Activated CD8-positive, alpha-beta T cell treated with anti-CD3 and anti-CD28 coated beads, Interleukin-2, amount 10 ng/mL, durations not matched to agents 7 days and 5 days (primary cell): Measurements from ENCODE around the gene HACD2. TPM values are rescaled to one million over a fixed set of nuclear protein-coding genes. Genes with fewer than 3 reads are reported as not detected.

Source experiments
- ATAC-seq: fragments of 150-1000 bp; cut with Tn5 transposase; one replicate; pipeline ENCODE4 v1.10.0; 2021; ENCODE audit warnings: moderate library complexity
- CTCF ChIA-PET: fragments of 350-600 bp; sonication (Branson Sonifier 250); formaldehyde crosslinking; loops from one replicate; lab custom pipeline; 2021; ENCODE audit warnings: antibody characterized with exemption; lab: Charles Lee
- POLR2A ChIA-PET: fragments of 350-600 bp; sonication (Branson Sonifier 250); formaldehyde crosslinking; loops from one replicate; lab custom pipeline; 2021; ENCODE audit warnings: antibody characterized with exemption; lab: Charles Lee
- DNase-seq: peaks from one replicate; pipeline ENCODE4 v3.0.0-alpha.2; 2020
- H3K27ac Mint-ChIP-seq: one replicate; pipeline ENCODE4 v1.8.0; 2021; ENCODE audit warnings: mild to moderate bottlenecking, mixed read lengths
- H3K27me3 Mint-ChIP-seq: one replicate; pipeline ENCODE4 v1.8.0; 2021; ENCODE audit warnings: low read depth, mixed read lengths
- H3K36me3 Mint-ChIP-seq: one replicate; pipeline ENCODE4 v1.8.0; 2021; ENCODE audit warnings: low read depth, mixed read lengths
- H3K4me1 Mint-ChIP-seq: one replicate; pipeline ENCODE4 v1.8.0; 2021; ENCODE audit warnings: low read depth, mixed read lengths
- H3K4me3 Mint-ChIP-seq: one replicate; pipeline ENCODE4 v1.8.0; 2021; ENCODE audit warnings: mild to moderate bottlenecking, mixed read lengths
- H3K9me3 Mint-ChIP-seq: one replicate; pipeline ENCODE4 v1.8.0; 2022; ENCODE audit warnings: mixed read lengths; ENCODE audit not compliant: insufficient read depth
- total RNA-seq, 2 experiments: library from RNA; stranded (reverse); gene quantifications; one replicate each; pipeline ENCODE4 v1.2.3, GENCODE V29; 2021

Gene HACD2, protein sequence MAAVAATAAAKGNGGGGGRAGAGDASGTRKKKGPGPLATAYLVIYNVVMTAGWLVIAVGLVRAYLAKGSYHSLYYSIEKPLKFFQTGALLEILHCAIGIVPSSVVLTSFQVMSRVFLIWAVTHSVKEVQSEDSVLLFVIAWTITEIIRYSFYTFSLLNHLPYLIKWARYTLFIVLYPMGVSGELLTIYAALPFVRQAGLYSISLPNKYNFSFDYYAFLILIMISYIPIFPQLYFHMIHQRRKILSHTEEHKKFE
- total RNA-seq = 10 to 100 TPM; 20.7 to 23.8 TPM

GRCh38 chr3:123584988-123585937 lies at the start of gene HACD2:
TSS of gene HACD2 (minus strand) at chr3:123585053. CDS start at chr3:123585027, 26 bp downstream.
- H3K27me3 Mint-ChIP-seq = no peaks in the 10 kb centered on the region
- H3K9me3 Mint-ChIP-seq = peaks cover 11% of the 10 kb centered on the region
- ChIA-PET CTCF (interaction anchor here (1.2 to 2.3 kb wide), 2 partner anchors 25 to 26 kb away, joined by 3 to 8 read pairs; no protein-coding TSS in a partner anchor), POLR2A (interaction anchor here (1.9 kb wide), 1 partner anchor 10 kb away, joined by 5 read pairs; no protein-coding TSS in a partner anchor)
- H3K27ac Mint-ChIP-seq = peak within 1 kb of the TSS; percentile 74
- no peak within 1 kb of the TSS for H3K4me3 Mint-ChIP-seq
- H3K4me1 Mint-ChIP-seq = peaks cover 25% of the 10 kb centered on the region
- DNase-seq = peak; percentile 96
- peaks cover 34% of the 10 kb centered on the region for H3K36me3 Mint-ChIP-seq
- ATAC-seq = peak; percentile 95

GRCh38 chr3:123634149-123635051 lies 49.5 kb upstream of the HACD2 start:
- no peak overlapping the region for H3K4me3 Mint-ChIP-seq
- DNase-seq = no peak
- H3K4me1 Mint-ChIP-seq = peaks cover 2% of the 10 kb centered on the region
- POLR2A ChIA-PET = no interaction called here
- H3K27me3 Mint-ChIP-seq = no peaks in the 10 kb centered on the region
- H3K36me3 Mint-ChIP-seq = no peaks in the 10 kb centered on the region
- no peak overlapping the region for H3K27ac Mint-ChIP-seq
- CTCF ChIA-PET = interaction anchor here (2.0 to 2.5 kb wide), 2 partner anchors 8 to 90 kb away, joined by 7 to 9 read pairs; no protein-coding TSS in a partner anchor
- no peak for ATAC-seq
- no peaks in the 10 kb centered on the region for H3K9me3 Mint-ChIP-seq

DNA sequence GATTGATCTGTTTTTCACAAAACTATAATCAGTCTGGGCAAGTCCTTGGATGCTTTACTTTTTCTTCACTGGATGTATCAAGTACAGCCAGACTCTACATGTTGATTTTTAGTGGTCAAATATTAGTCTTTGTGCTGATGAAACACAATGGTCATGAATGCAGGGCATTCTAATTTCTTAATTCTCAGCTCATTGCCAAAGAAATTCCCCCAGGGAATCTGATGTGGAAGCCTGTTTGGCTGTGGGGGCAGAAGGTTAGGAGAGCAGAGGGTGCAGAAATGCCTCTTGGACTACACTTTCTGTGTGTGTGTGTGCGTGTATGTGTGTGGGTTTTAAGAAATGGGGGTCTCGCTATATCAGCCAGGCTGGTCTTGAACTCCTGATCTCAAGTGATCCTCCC lies 48.7 kb upstream of the HACD2 start:
- ATAC-seq = no peak
- no peak overlapping the region for H3K4me3 Mint-ChIP-seq

DNA sequence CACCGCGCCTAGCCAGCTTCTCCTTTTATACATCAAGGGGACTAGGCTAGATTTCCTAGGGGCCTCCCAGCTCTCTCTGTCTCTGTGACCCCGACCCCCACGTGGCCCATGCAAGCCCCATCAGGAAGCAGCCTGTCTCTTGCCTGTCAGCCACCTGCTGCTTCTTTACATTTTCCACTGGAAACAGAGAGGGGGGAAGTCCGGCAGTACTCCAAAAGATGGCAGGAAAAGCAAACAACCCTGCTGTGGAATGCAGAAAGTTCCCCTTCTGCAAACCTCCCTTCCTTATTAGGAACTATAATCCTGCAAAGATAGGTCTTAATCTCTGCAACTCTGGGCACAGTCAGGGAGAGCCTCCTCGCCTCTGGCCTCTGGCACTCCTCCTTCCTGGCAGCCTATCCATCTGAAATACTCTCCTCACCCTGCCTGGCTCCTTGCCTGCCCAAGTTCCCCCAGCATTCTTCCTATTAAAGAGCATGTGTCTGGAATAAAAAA lies 47.4 kb upstream of the HACD2 start:
- CTCF ChIA-PET = interaction anchor here (2.0 to 2.5 kb wide), 2 partner anchors 10 to 11 kb away, joined by 7 to 9 read pairs; no protein-coding TSS in a partner anchor
- POLR2A ChIA-PET = no interaction called here
- no peak for DNase-seq
- H3K9me3 Mint-ChIP-seq = no peaks in the 10 kb centered on the region
- ATAC-seq = no peak
- H3K4me1 Mint-ChIP-seq = peaks cover 2% of the 10 kb centered on the region
- H3K27me3 Mint-ChIP-seq = no peaks in the 10 kb centered on the region
- H3K36me3 Mint-ChIP-seq = no peaks in the 10 kb centered on the region
- no peak overlapping the region for H3K27ac Mint-ChIP-seq
- H3K4me3 Mint-ChIP-seq = no peak overlapping the region

More for the DNA sequence above, 48.7 kb upstream of the HACD2 start:
- Mint-ChIP-seq H3K9me3 (no peaks in the 10 kb centered on the region), H3K36me3 (no peaks in the 10 kb centered on the region), H3K27ac (no peak overlapping the region), H3K4me1 (peaks cover 2% of the 10 kb centered on the region), H3K27me3 (no peaks in the 10 kb centered on the region)
- DNase-seq = no peak
- ChIA-PET POLR2A (no interaction called here), CTCF (interaction anchor here (2.0 to 2.5 kb wide), 2 partner anchors 8 to 91 kb away, joined by 7 to 9 read pairs; no protein-coding TSS in a partner anchor)

DNA sequence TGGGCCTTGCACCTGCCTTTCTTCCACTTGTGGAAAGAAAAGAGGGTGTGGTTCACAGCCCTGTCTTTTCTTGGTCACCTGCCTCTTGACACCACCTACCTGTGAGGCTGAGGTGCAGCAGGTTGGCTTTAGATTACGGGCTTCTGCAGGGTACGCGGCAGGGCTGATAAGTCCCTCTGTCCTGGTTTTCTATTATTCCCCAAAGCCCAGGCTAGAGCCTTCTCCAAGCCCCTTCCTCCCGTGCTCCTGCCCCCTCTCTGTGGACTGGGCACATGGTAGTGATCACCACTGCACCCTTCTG lies 44.8 kb upstream of the HACD2 start:
- H3K27me3 Mint-ChIP-seq = no peaks in the 10 kb centered on the region

DNA sequence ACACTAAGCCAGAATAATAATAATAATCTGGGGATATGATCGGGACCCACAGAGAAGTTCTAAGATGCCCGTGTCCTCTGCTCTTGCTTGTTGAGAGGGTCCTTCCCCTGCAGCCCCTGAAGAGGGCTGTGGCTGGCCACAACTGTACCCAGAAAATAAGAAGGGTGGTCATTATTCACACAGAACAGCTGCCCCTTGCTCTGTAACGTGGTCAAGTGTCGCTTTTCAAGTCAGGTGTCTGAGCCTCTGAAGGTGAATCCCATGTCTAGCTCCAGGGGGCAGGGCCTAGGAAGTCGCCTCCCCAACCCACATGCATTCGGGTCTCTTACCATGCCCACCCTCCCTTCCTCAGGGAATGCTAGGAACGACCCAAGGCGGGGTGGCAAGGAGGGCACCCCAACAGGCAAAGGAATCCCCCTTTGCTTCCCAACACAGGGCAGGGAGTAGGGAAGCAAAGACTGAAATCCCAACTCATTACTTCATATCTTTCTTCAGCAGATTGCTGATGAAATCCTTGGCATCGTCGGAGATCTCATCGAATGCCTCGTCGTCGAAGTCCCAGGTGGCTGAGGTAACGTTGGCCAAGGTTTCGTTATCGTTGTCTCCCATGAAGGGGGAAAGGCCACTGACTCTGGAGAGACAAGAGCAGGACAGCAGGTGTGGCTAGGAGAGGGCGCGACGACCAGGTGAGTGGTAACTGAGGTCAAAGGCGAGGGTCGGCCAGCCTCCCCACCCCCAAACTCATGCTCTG lies 44.3 kb upstream of the HACD2 start:
- DNase-seq = no peak
- H3K4me3 Mint-ChIP-seq = no peak overlapping the region
- H3K27me3 Mint-ChIP-seq = no peaks in the 10 kb centered on the region
- ChIA-PET CTCF (no interaction called here), POLR2A (no interaction called here)
- H3K36me3 Mint-ChIP-seq = no peaks in the 10 kb centered on the region
- no peak overlapping the region for H3K27ac Mint-ChIP-seq
- ATAC-seq = no peak
- H3K4me1 Mint-ChIP-seq = no peaks in the 10 kb centered on the region
- H3K9me3 Mint-ChIP-seq = no peaks in the 10 kb centered on the region

More for the DNA sequence above, 44.8 kb upstream of the HACD2 start:
- CTCF ChIA-PET = no interaction called here
- Mint-ChIP-seq H3K4me1 (peaks cover 2% of the 10 kb centered on the region), H3K36me3 (no peaks in the 10 kb centered on the region), H3K9me3 (no peaks in the 10 kb centered on the region), H3K4me3 (no peak overlapping the region), H3K27ac (no peak overlapping the region)
- DNase-seq = no peak
- POLR2A ChIA-PET = no interaction called here
- no peak for ATAC-seq

- ChIA-PET POLR2A (no interaction called here), CTCF (no interaction called here)
- Mint-ChIP-seq H3K4me3 (no peak overlapping the region), H3K4me1 (no peaks in the 10 kb centered on the region), H3K36me3 (no peaks in the 10 kb centered on the region), H3K9me3 (no peaks in the 10 kb centered on the region), H3K27me3 (no peaks in the 10 kb centered on the region), H3K27ac (no peak overlapping the region)
- no peak for ATAC-seq
- DNase-seq = no peak
These were observed 43.1 kb upstream of the HACD2 start for GRCh38 chr3:123627673-123628670.

DNA sequence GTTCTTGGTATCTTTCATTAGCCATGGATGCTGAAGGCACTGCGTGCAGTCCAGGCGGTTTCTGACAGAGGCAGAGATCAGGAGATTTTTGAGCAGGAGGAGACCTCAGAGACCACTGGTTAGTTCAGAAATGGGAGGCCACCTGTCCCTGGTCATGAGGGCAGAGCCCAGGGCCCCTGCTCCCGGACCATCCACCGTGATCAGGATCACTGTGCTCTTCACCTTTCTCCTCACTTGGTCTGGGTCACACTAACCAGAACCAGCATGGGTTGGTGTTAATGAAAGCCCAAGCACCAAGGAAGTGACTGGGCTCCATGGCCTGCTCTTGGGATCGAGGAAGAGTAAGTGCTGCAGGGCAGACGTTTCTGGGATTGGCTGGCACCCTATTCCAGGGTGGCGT lies 42.0 kb upstream of the HACD2 start:
- POLR2A ChIA-PET = no interaction called here
- Mint-ChIP-seq H3K4me3 (no peak overlapping the region), H3K4me1 (no peaks in the 10 kb centered on the region), H3K36me3 (no peaks in the 10 kb centered on the region), H3K9me3 (no peaks in the 10 kb centered on the region), H3K27me3 (no peaks in the 10 kb centered on the region), H3K27ac (no peak overlapping the region)
- ATAC-seq (no peak), DNase-seq (no peak)
- CTCF ChIA-PET = no interaction called here

DNA sequence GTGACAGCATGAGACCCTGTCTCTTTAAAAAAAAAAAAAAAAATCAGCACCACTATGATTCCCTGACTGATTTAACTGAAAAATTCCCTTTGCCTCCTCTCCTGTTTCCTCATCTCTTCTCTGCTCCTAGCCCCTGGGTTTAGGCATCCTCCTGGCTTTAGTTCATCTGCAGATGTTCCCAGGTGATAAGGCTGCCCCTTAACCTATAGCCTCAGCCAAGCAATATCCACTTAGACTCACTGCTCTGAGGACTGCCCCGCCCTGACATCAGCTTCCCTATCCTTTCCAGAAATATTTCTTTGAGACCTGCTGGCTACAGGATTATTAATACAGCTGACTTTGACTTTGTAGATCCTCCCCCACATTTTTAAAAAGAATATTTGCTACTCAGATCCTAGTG lies 39.4 kb upstream of the HACD2 start:
- H3K36me3 Mint-ChIP-seq = no peaks in the 10 kb centered on the region
- H3K4me1 Mint-ChIP-seq = no peaks in the 10 kb centered on the region
- no peak overlapping the region for H3K4me3 Mint-ChIP-seq
- DNase-seq = no peak
- POLR2A ChIA-PET = no interaction called here
- no peaks in the 10 kb centered on the region for H3K27me3 Mint-ChIP-seq
- H3K9me3 Mint-ChIP-seq = no peaks in the 10 kb centered on the region
- no peak for ATAC-seq
- CTCF ChIA-PET = no interaction called here
- H3K27ac Mint-ChIP-seq = no peak overlapping the region

- no peak for ATAC-seq
- CTCF ChIA-PET = interaction anchor here (1.8 kb wide), 1 partner anchor 100 kb away, joined by 4 read pairs; no protein-coding TSS in a partner anchor
- Mint-ChIP-seq H3K4me3 (no peak overlapping the region), H3K36me3 (no peaks in the 10 kb centered on the region), H3K9me3 (no peaks in the 10 kb centered on the region), H3K27ac (no peak overlapping the region), H3K27me3 (no peaks in the 10 kb centered on the region), H3K4me1 (no peaks in the 10 kb centered on the region)
- POLR2A ChIA-PET = no interaction called here
- no peak for DNase-seq
These were observed 38.6 kb upstream of the HACD2 start for GRCh38 chr3:123623346-123623880.
